H1 (cell line): ENCODE measurements around the gene RBM47. TPM values are rescaled to one million over a fixed set of nuclear protein-coding genes. Genes with fewer than 3 reads are reported as not detected.

ENCODE experiments used
- KDM5A ChIP-seq: fragments of 200-600 bp; IDR thresholded peaks from 2 replicates; pipeline ENCODE4 v1.7.1; 2012; ENCODE audit warnings: mild to moderate bottlenecking, low read length, inconsistent platforms, mixed read lengths
- POU5F1 ChIP-seq: IDR thresholded peaks from 2 replicates; pipeline ENCODE4 v1.6.1; 2011; ENCODE audit warnings: low read depth, mild to moderate bottlenecking, low read length, moderate library complexity
- SRF ChIP-seq: IDR thresholded peaks from 2 replicates; pipeline ENCODE4 v1.6.1; 2011; ENCODE audit warnings: mild to moderate bottlenecking, low read depth, low read length, moderate library complexity
- ZNF274 ChIP-seq: IDR thresholded peaks from 2 replicates; pipeline ENCODE4 v1.7.0; 2012; ENCODE audit warnings: low read length, borderline replicate concordance; ENCODE audit errors: extremely low read depth
- polyA plus RNA-seq, 7 experiments: library from polyadenylated mRNA; depleted of rRNA in 3 of 7; stranded (reverse) in 5 of 7; unstranded in 2 of 7; fragments of >200 nt in 5 of 7; fragments of 200-250 nt in 2 of 7; gene quantifications; 1 replicate in 5 of 7; 2 replicates in 1 of 7; 4 replicates in 1 of 7; pipeline versions ENCODE4 v1.2.1 to v1.2.3, GENCODE V29; 2011 to 2013; ENCODE audit warnings: missing spikeins in 2 of 7, mixed read lengths in 2 of 7
- total RNA-seq: library from RNA; stranded (reverse); fragmentation: NEBNext Ultra II Directional; extraction: Animal tissue kit (Norgen Biotek cat#: 25700); gene quantifications from 2 replicates; pipeline ENCODE4 v1.2.1, GENCODE V29; 2021

RBM47 gene
- total and polyA plus RNA-seq, 2 of the 8 experiments (the other 6 are each of a cell fraction or from before 2014, with no cell fraction given): 42.8 to 78.9 TPM

DNA sequence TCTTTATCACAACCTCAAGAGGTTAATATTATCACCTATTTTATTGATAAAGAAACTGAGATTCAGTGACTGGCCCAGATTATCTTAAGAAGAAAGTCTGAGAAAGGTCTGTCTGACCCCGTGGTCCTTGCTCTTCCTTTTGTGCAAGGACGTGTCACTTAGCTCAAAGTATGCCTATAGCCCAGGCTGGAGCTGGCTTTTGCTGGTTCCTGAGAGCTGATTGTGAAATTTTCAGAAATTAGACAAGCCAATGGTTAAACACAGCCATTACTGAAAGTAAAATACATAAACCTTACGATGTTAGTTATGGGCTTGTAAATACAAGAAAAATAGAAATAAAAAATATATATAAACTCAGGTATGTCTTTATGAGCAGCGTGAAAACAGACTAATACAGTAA, 224.5 kb downstream of the RBM47 start (continued):
- TF ChIP-seq POU5F1 (no peak), KDM5A (no peak), SRF (no peak), ZNF274 (no peak)
